ENCODE data around the gene SCYL2. TPM values are rescaled to one million over a fixed set of nuclear protein-coding genes. Genes with fewer than 3 reads are reported as not detected.
"Not testable (repeated sequence)": the region's sequence is repeated elsewhere in the genome, so short reads cannot be mapped to it uniquely, and the experiment has no call there.

The SCYL2 gene
- total RNA-seq, 2 experiments from 2014 or later, result 37.5 to 40.8 TPM

GRCh38 chr12:100293017-100293416 lies 26.0 kb downstream of the SCYL2 start:
- Histone ChIP-seq H3K27me3 (ENCODE audit: control insufficient read depth in 1 of 2, insufficient read depth in 2 of 2, low read length in 2 of 2) (no peaks in the 10 kb centered on the region), H3K9me3 (ENCODE audit: control insufficient read depth in 1 of 2, insufficient read depth in 1 of 2, low read length in 2 of 2) (no peaks in the 10 kb centered on the region), H3K4me3 (ENCODE audit: low read length) (no peak overlapping the region), H3K27ac (ENCODE audit: low read depth in 1 of 2, low read length in 2 of 2) (no peak overlapping the region), H3K36me3 (ENCODE audit: insufficient read depth, low read length) (peaks cover 20% of the 10 kb centered on the region), H3K4me1 (ENCODE audit: insufficient read depth, low read length) (no peaks in the 10 kb centered on the region)
- ATAC-seq (ENCODE audit: poor library complexity) (no peak), DNase-seq (no peak)
- Mint-ChIP-seq H3K4me3 (no peak overlapping the region), H3K36me3 (ENCODE audit: low read depth) (peaks cover 61% of the 10 kb centered on the region), H3K27ac (no peak overlapping the region), H3K9me3 (no peaks in the 10 kb centered on the region), H3K4me1 (ENCODE audit: low read depth) (no peaks in the 10 kb centered on the region), H3K27me3 (no peaks in the 10 kb centered on the region)
- TF ChIP-seq CTCF (IDR thresholded peaks at IDR 0.05), result no peak
- intact Hi-C loops (cut with DNase I, micrococcal nuclease), result no loop called here
- ChIA-PET CTCF (no interaction called here), POLR2A (interaction anchor here (0.5 kb wide), 1 partner anchor 228 kb away, joined by 3 read pairs; no protein-coding TSS in a partner anchor)

GRCh38 chr12:100294366-100294765 lies 27.4 kb downstream of the SCYL2 start:
- ATAC-seq (ENCODE audit: poor library complexity); H3K9me3 ChIP-seq (ENCODE audit: control insufficient read depth in 1 of 2, insufficient read depth in 1 of 2, low read length in 2 of 2); H3K9me3 Mint-ChIP-seq; DNase-seq; H3K27me3 ChIP-seq (ENCODE audit: control insufficient read depth in 1 of 2, insufficient read depth in 2 of 2, low read length in 2 of 2); H3K4me3 Mint-ChIP-seq; CTCF ChIA-PET; intact Hi-C loops (cut with DNase I, micrococcal nuclease); H3K4me3 ChIP-seq (ENCODE audit: low read length); H3K27ac Mint-ChIP-seq; H3K27me3 Mint-ChIP-seq; POLR2A ChIA-PET; H3K27ac ChIP-seq (ENCODE audit: low read depth in 1 of 2, low read length in 2 of 2); H3K4me1 Mint-ChIP-seq (ENCODE audit: low read depth); H3K4me1 ChIP-seq (ENCODE audit: insufficient read depth, low read length): not testable (repeated sequence)
- peaks cover 30% of the 10 kb centered on the region for H3K36me3 ChIP-seq (ENCODE audit: insufficient read depth, low read length)
- H3K36me3 Mint-ChIP-seq (ENCODE audit: low read depth), result peaks cover 70% of the 10 kb centered on the region

- POLR2A ChIA-PET, result no interaction called here
- Mint-ChIP-seq H3K36me3 (ENCODE audit: low read depth) (peaks cover 71% of the 10 kb centered on the region), H3K4me3 (no peak overlapping the region), H3K27ac (no peak overlapping the region), H3K9me3 (peaks cover 12% of the 10 kb centered on the region), H3K27me3 (no peaks in the 10 kb centered on the region), H3K4me1 (ENCODE audit: low read depth) (no peaks in the 10 kb centered on the region)
- H3K36me3 ChIP-seq (ENCODE audit: insufficient read depth, low read length), result peaks cover 42% of the 10 kb centered on the region
- DNase-seq (no peak), ATAC-seq (ENCODE audit: poor library complexity) (no peak)
- no peak overlapping the region for H3K4me3 ChIP-seq (ENCODE audit: low read length)
- CTCF ChIA-PET, result no interaction called here
- no peaks in the 10 kb centered on the region for H3K27me3 ChIP-seq (ENCODE audit: control insufficient read depth in 1 of 2, insufficient read depth in 2 of 2, low read length in 2 of 2)
- no peaks in the 10 kb centered on the region for H3K4me1 ChIP-seq (ENCODE audit: insufficient read depth, low read length)
- TF ChIP-seq CTCF (IDR thresholded peaks at IDR 0.05), result no peak
- no peaks in the 10 kb centered on the region for H3K9me3 ChIP-seq (ENCODE audit: control insufficient read depth in 1 of 2, insufficient read depth in 1 of 2, low read length in 2 of 2)
- intact Hi-C loops (cut with DNase I, micrococcal nuclease), result no loop called here
- no peak overlapping the region for H3K27ac ChIP-seq (ENCODE audit: low read depth in 1 of 2, low read length in 2 of 2)
Measured at GRCh38 chr12:100295764-100296555, 29.0 kb downstream of the SCYL2 start.

GRCh38 chr12:100302081-100302480 lies 35.1 kb downstream of the SCYL2 start:
- H3K36me3 ChIP-seq (ENCODE audit: insufficient read depth, low read length), result peaks cover 46% of the 10 kb centered on the region
- POLR2A ChIA-PET, result no interaction called here
- intact Hi-C loops (cut with DNase I, micrococcal nuclease), result no loop called here
- Mint-ChIP-seq H3K9me3 (peaks cover 18% of the 10 kb centered on the region), H3K36me3 (ENCODE audit: low read depth) (peaks cover 98% of the 10 kb centered on the region), H3K27ac (no peak overlapping the region), H3K4me3 (no peak overlapping the region), H3K27me3 (no peaks in the 10 kb centered on the region), H3K4me1 (ENCODE audit: low read depth) (no peaks in the 10 kb centered on the region)
- no peaks in the 10 kb centered on the region for H3K4me1 ChIP-seq (ENCODE audit: insufficient read depth, low read length)
- ATAC-seq (ENCODE audit: poor library complexity) (no peak), DNase-seq (no peak)
- no peaks in the 10 kb centered on the region for H3K27me3 ChIP-seq (ENCODE audit: control insufficient read depth in 1 of 2, insufficient read depth in 2 of 2, low read length in 2 of 2)
- no peak overlapping the region for H3K27ac ChIP-seq (ENCODE audit: low read depth in 1 of 2, low read length in 2 of 2)
- H3K4me3 ChIP-seq (ENCODE audit: low read length), result no peak overlapping the region
- TF ChIP-seq CTCF (IDR thresholded peaks at IDR 0.05), result no peak
- CTCF ChIA-PET, result no interaction called here
- peaks cover 0 to 10% of the 10 kb centered on the region in 2 experiments for H3K9me3 ChIP-seq (ENCODE audit: control insufficient read depth in 1 of 2, insufficient read depth in 1 of 2, low read length in 2 of 2)

Measured in CD4-positive, alpha-beta T cell (primary cell).